ENCODE data around the gene CPLX1.
"Not testable (repeated sequence)": the region's sequence is repeated elsewhere in the genome, so short reads cannot be mapped to it uniquely, and the experiment has no call there.

CPLX1 gene

GRCh38 chr4:791898-792625 lies 33.9 kb downstream of the CPLX1 start:
- no peak for DNase-seq (ENCODE audit: low read depth)

GRCh38 chr4:791252-791897 lies 34.6 kb downstream of the CPLX1 start:
- DNase-seq (ENCODE audit: low read depth): no peak

- DNase-seq (ENCODE audit: low read depth): no peak
These were observed 35.5 kb downstream of the CPLX1 start for GRCh38 chr4:790466-790820.

- no peak for DNase-seq (ENCODE audit: low read depth)
These were observed 36.1 kb downstream of the CPLX1 start for GRCh38 chr4:789571-790465.

GRCh38 chr4:788636-789297 lies 37.2 kb downstream of the CPLX1 start:
- DNase-seq (ENCODE audit: low read depth): no peak

- DNase-seq (ENCODE audit: low read depth): no peak
These were observed 37.8 kb downstream of the CPLX1 start for GRCh38 chr4:788006-788635.

- DNase-seq (ENCODE audit: low read depth): no peak
These were observed 38.4 kb downstream of the CPLX1 start for GRCh38 chr4:787561-787981.

- no peak for DNase-seq (ENCODE audit: low read depth)
These were observed 39.0 kb downstream of the CPLX1 start for GRCh38 chr4:786861-787300.

GRCh38 chr4:786074-786741 lies 39.7 kb downstream of the CPLX1 start:
- no peak for DNase-seq (ENCODE audit: low read depth)

GRCh38 chr4:785332-786073 lies 40.4 kb downstream of the CPLX1 start:
- no peak for DNase-seq (ENCODE audit: low read depth)

- DNase-seq (ENCODE audit: low read depth): no peak
These were observed 41.3 kb downstream of the CPLX1 start for GRCh38 chr4:784401-785331.

- peak; percentile 98 for DNase-seq (ENCODE audit: low read depth)
These were observed 44.3 kb downstream of the CPLX1 start for GRCh38 chr4:781493-782216.

- no peak for DNase-seq (ENCODE audit: low read depth)
These were observed 45.0 kb downstream of the CPLX1 start for GRCh38 chr4:780716-781492.

GRCh38 chr4:780255-780654 lies 45.7 kb downstream of the CPLX1 start:
- DNase-seq (ENCODE audit: low read depth): not testable (repeated sequence)

GRCh38 chr4:779555-779954 lies 46.4 kb downstream of the CPLX1 start:
- DNase-seq (ENCODE audit: low read depth): no peak

GRCh38 chr4:777520-778262 lies 48.2 kb downstream of the CPLX1 start:
- DNase-seq (ENCODE audit: low read depth): no peak

All from stimulated activated CD8-positive, alpha-beta memory T cell treated with anti-CD3 and anti-CD28 coated beads, Interleukin-15, amount 100 ng/mL, for 24 hours (primary cell).